ENCODE measurements around the gene DUSP1.

The DUSP1 gene

DNA sequence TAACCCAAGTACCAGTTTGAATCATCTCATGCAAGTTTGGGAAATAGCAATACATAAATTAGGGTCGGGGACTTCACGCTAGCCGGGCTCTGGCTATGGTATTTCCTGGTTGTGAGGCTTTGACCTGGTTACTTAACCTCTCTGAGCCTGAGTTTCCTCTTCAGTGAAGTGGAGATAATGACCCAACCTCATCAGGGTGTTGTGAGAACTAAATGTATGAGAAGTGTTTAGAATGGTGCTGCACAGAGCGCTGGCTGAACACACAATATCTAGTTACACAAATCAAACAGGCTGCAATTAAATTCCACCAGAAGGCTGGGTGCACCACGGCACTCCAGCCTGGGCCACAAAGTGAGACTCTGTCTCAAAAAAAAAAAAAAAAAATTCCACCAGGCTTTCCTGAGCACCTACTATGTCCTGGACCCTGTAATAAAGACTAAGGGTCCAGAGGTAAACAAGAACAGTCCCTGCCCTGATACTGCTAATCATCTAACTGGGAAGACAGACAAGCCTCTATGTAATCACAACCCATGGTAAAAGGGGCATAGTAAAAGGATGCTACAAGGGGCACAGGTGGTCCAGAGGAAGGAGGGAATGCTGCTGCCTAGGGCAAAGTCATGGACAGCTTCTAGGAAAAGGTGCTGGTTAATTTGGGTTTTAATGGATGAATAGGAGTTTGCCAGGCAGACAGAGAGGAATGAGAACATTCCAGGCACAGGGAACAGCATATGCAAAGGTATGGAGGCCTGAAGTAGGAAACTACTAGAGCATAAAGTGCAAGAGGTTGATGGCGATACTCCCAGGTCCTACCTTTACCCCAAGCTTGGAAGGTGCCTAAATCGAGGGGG lies 27.7 kb downstream of the DUSP1 start:
- DNase-seq: no peak

DNA sequence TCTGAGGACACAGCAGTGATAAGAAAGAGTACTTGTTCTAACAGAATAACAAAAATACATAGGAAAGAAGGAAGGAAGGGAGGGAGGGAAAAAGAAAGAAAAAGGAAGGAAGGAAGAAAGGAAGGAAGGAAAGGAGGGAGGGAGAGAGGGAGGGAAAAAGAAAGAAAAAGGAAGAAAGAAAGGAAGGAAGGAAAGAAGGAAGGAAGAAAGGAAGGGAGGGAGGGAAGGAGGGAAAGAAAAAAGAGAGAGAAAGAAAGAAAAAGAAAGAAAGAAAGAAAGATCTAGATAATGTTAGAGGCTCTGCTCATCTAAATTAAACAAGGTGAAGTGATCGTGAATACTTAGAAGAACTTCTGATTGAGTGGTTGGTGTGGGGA lies 29.8 kb downstream of the DUSP1 start:
- DNase-seq: no peak

DNA sequence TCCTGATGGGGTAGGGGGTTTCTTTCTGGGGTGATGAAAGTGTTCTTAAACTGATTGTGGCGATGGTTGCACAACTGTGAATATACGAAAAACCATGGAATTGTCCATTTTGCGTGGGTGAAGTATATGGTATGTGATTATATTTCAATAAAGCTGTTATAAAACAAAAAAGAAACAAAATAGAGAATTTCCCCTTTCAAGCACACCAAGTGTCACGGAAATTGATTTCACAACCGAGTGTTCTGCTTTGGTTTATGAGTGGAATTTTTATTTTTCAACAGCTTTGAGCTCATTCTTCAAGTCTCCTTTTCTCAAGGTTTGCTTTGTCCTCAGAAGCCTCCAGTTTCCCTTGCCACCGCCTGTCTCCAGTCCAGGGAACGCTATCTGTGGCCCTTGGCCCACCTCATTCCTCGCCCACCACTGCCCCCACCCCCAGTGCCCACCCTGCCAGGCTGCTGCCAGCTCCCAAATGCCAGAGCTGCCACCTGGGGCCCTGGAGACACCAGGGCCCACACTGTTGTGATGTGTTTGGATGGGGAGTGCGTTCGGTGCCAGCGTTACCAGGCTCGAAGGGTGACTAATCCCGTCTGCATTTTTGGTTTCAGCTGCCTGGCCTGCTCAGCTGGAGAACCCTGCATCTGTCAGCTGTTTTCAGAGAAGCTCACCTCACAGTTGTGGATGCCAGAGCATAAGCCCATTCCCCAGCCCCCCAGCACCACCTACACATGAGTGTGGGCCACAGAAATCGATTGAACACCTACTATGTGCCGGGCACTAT lies 30.4 kb downstream of the DUSP1 start:
- DNase-seq: no peak

DNA sequence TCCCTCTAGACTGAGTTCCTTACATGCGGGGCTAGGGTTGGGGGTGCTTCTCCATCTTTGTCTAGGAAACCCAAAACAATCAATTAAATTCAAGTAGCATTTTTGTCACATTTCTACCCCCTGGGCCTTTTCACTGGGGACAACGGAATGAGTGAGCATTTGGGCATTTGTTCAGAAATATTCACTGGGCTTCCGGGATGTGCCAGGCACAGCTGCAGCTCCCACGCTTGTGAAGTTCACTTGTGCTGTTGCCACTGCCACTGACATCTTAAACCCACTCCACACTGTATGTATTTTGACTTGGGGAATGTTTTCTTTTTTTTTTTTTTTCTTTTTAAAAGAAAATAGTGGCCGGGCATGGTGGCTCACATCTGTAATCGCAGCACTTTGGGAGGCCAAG lies 31.6 kb downstream of the DUSP1 start:
- no peak for DNase-seq

DNA sequence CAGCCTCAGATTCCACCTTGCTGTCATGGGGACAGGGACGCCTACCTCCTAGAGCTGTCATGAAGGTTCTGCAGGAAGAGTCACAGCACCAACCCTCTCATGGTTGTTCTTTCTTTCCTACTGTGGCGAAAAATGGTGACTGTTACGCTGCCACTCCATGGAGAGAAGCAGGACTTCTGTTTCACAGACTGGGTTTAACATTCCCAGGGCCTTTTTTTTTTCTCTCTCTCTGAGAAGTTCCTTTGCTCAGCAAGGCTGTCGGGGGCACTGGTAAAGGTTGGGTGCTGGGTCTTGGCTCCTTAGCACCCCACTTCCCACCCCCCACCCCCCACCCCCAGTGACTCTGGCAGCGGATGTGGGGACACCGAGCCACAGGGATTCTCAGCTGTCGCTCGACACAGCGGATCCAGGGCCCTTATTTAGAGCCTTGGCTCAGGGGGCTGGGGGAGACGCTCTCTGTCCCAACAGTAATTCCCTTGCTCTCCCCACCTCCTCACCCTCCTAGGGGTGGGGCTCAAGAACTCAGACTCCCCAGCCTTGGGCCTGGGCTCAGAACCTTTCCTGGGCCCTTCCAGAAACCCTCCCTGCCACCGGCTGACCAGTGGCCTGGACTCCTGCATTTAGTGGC lies 34.4 kb downstream of the DUSP1 start:
- no peak for DNase-seq

DNA sequence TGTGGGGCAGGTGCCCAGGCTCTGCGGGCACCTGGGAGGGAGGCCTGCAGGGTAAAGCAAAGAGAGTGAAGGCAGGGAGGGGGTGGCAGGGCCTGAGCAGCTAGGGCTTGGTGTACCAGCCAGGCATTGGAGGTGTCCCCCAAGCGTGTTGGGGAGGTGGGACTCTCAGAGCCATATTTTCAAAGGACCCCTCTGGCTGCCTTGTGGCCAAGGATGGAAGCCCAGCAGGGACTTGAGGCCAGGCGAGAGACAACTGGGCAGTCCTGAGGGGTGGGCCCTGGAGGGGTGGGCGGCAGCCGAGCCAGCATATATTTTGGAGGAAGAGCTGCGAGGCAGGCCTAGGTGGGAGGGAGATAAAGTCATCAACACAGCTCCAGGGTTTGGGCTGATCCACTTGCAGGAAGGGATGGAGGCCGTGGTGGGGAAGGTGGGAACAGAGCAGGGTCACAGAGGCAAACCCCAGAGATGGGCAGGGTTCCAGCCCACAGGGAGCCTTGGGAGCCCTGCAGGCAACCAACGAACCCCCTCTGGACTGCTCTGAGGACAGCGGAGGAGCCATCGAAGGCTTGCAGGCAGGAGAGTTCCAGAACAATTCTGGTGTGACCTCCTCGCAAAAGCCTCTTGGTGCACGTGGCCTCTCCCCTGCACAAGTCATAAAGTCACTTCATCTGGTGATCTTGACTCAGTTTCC lies 35.7 kb downstream of the DUSP1 start:
- DNase-seq: no peak

DNA sequence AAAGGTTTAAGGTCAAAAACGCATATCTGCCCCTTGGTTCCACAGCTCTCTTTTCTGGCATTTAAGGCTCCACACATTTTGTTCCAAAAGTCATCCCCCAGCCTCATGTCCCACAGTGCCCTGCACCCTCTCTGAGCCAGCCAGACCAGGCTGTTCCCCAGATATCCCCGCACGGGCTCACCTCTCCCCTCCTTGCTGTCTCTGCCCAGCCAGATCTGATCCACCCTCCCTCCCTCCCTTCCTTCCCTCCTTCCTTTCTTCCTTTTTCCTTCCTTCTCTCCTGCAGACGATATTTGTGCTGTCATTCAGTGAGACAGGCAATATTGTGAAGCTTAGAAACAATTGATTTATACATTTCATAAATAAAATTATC lies 37.0 kb downstream of the DUSP1 start:
- DNase-seq: no peak

DNA sequence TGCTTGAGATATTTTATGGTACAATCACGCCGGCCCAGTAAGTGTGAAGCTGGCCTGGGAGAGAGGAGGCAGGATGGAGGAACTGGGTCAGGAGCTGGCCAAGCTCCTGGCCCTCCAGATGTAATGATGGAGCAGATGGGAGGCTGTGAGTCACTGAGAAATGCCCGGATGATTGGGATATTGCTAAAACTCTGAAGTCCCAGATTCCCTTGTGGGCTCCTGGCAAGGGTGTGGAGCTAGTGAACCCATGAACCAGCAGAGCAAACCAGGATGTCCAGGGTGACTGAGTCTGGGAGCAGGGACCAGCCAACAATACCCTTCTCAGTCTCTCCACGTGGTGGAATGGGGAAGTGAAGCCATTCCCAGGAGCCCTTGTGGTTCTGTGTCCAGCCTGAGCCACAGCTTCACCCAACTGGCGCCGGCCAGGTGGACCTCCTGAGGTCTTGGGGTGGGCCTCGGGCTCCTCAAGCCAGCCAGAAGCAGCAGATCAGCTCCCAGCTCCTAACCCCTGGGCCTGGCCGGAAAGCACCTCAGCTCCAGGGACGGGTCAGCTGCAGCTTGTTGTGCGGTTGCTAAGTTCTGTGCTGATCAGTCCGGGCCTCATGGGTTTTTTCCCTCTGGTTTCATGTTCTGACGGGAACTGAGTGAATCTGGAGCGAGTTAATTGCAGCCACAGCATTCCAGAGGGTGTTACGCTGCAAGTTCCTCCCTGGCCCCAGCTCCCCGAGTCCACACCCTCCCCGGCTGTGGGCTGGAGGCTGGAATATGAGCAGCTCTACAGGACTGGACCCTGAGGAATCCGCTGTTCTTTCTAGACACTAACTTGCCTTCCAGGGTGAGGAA lies 37.6 kb downstream of the DUSP1 start:
- DNase-seq: no peak

DNA sequence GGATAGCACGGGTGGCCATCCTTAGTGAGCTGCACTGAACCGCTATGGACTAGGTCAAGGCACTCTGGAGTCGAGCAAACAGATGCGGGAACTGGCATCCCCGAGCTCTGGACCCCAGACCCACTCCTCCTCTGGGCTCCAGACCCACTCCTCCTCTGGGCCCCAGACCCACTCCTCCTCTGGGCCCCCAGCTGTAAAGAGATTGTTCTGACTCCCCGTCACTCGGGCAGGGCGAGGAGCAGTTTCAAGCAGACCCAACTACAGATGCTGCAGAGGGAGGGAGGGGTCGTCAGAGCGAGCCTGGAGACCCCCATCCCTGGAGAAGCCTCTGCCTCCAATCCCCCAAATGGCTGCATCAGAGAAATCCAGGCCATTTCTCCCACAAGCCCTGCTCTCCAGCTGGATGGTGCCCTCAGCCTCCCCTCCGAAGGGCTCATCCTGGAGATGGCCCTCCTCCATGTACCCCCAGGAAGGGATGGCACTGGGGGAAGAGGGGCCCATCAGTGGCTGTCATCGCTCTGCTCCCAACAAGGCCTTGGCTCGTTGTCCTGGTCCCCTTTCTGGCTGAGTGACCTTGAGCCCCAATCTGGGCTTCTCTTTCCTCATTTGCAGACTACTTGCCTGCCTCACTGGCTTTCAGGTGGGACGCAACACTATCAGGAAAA lies 38.7 kb downstream of the DUSP1 start:
- no peak for DNase-seq

DNA sequence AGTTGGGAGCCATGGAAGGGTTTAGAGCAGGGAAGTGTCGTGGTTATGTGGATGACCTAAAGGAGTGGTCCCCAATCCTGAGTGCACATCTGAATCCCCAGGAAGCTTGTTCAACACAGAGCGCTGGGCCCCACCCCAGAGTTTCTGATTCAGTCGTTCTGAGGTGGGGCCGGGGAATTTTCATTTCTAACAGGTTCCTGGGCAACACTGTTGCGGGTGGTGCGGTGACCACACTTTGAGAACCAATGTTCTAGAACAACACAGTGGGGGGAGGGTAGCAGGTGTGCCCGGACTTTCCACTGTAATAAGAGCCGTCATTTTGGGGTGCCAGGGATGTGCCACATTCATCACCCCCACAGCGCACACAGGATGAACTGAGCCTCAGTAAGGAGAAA lies 39.3 kb downstream of the DUSP1 start:
- DNase-seq: no peak

DNA sequence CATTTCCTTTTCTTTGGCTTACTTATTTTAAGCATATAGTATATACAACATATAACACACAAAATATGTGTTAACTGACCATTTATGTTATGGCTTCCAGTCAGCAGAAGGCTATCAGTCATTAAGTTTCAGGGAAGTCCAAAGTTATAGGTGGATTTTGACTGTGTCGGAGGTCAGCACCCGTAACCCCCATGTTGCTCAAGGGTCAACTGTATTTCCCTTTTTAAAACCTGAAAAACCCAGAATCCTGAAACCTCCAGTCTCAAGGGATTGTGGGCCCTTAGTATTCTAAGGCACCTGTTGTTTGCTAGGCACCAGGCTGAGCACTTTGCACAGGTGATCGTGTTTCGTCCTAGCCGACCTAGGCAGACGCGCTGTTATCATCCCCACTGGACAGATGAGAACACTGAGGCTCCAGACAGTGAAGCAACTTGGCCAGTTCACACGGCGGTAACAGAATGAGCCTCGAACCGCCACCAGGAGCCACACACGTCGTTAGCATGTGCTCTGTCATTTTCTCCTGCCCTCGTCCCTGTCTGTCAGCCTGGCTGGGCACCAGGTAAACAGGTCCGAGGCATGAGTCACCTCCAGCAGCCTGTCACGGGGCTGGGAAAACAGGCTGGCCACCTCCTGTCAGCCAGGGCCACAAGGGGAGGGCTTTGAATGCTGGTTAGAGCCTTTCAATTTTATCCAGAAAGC lies 39.9 kb downstream of the DUSP1 start:
- no peak for DNase-seq

DNA sequence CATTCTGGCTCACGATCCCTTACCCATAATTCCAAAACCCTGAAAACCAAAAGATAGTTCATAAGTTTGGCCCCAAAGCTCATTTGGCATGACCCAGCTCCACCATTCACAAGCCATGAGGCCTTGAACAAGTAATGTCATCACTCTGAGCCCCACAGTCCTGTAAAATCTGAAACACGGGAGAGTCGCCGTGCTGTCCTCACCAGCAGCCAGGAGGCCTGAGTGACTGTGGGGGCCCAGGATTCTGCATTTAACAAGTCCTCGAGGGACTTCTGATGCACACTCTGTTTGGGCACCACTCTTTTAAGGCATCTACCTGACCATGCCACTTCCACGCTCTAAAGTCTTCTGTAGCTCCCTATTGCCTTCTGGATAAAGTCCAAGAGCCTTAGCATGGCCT lies 40.8 kb downstream of the DUSP1 start:
- DNase-seq: no peak

DNA sequence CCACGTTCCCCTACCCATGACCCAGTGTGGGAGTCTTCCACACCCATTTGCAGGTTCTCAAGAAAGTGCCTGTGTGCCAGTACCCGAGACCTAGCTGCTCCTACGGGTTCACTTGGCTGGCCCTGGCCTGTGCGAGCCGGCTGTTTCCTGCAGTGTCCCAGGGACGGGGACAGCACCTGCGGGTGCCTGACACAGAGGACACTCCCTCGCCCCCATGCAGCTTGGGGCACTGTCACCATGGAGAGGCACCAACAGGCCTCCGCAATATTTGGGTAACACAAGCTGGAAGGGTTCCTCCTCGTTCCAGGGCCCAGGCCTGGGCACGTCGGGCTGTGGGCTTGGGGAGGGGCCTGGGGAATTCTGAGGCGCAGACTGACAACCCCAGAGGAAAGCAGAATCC lies 41.4 kb downstream of the DUSP1 start:
- no peak for DNase-seq

DNA sequence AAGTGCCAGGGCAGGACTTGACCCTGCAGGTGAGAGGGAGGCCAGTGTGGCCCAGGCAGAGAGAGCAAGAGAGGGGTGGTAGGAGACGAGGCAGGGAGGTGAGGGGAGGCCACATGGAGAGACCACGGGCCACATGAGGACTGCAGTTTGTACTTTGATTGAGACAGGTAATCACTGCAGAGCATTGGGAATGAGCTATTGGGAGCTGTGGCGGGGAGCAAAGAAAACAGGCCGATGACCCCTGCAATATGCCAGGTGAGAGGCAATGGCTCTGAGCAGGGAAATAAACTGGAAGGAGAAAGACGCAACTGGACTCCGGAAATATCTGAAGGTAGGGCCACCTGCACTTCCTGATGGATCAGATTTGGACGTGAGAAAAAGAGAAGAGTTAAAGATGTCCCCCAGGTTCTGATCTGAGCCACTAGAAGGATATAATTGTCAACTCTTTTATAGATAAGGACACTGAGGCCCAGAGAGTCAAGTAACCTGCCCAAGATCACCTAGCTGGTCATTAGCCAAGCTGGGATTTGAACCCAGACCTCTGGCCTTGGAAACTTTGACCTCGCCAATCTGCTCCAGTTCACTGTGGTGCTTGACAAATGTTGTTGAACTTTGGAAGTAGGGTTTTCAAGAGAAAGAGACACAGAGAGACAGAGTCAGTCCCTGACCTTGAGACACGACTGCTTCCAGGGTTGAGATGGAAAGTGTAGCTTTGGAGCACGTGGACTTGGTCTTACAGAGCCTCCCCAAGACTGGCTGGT lies 42.3 kb downstream of the DUSP1 start:
- DNase-seq: no peak

DNA sequence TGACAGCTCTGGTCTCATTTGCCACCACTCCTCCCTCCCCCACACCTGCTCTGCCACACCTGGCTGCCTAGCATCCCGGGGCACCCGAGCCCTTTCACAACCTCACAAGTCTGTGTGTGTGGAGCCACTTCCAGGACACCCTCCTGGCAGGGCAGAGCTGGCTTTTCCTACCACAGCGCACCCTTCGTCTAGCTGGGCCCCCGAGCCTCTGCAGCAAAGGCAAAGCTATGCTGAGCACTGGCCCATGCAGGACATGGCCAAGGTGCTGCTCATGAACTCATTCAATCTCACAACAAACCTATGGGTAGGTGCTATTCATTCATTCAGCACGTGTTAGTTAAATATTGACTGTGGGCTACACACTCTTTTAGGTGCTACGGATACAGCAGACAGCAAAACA lies 43.4 kb downstream of the DUSP1 start:
- no peak for DNase-seq

DNA sequence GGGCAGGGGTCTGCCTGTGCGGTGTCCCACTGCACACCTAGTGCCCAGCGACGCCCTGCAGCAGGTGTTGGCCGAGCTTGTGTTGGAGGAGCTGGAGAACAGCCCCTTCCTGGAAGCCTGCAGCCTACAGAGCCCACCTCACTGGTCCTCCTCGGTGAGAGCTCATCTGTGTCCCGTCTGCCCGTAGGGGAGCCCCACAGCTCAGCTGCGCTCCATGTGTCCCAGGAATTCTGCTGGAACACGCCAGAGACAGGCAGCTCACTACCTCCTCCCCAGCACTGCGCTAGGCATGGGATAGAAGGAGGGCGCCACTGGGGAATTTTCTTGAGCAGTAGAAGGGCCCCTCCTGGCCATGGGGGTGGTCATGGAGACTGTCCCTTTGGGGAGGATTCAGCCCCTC lies 44.0 kb downstream of the DUSP1 start:
- no peak for DNase-seq

DNA sequence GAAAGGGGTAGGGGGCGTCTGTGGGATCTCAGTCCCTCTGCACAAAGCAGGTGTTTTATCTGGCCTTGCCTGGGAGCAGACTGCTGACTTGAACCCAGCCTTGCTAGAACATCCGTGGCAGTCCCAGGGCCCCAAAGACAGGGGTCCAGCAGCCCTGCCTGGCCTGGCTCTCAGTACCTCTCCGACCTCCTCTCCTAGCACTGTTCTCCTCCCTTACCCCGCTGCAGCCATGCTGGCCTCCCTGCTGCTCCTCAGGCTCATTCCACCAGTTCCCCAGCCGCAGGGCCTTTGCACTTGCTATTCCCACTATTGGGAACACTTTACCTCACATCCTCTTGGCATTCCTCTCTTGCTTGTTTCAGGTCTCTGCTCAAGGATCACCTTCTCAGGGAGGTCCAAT lies 45.2 kb downstream of the DUSP1 start:
- DNase-seq: no peak

DNA sequence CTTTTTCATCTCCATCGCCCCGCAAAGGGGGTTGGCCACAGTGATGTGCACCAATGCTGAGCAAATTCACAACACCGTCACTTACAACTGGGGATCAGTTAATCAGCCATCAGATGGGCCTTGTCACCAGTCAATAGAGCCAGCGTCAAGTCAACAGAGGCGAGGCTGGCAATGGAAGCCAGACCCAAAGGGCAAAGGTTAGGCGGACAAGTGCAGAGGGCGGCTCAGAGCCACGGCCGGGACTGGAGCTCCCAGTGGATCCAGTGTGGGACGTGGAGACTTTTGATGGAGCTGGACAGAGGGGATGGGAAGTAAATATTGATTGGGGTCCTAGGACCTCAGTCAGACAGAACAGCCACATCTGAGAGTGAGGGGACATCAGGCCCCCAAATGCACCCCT lies 45.7 kb downstream of the DUSP1 start:
- DNase-seq: no peak

DNA sequence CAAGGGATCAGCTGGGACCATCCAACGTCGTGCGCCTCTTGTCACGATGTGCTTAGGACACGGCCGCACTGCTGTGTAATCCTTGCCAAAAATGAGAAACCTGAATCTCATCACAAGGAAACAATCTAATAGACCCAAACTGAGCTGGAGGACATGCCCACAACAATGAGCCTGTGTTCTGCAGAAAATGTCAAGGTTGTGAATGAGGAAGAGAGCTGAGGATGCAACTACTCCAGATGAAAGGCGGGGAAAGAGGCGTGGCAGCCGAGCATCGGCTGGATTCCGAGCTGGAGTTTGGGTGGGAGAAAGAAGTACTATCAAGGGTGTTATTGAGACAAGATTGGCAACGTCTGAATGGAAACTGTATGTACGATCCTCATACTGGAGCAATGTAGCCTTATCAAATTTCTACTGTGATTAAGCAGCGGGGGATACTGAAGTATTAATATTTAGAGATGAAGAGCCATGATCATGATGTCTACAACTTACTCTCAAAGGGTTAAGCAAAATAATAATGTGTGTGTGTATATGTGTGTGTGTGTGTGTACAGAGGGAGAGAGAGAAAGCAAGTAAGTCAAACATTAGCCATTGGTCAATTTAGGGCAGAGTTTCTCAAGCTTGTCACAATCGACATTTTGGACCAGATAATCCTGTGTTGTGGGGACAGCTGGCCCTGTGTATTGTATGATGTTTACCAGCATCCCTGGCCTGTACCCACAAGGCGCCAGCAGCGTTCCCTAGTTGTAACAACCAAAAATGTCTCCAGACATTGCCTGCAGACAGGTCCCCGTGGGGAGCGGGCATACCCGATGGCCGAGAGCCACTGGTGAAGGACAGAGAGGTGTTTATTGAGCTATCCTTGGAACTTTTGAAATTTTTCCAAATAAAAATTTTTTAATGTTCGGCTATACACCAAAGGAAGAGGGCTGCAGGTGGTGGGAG lies 46.5 kb downstream of the DUSP1 start:
- no peak for DNase-seq

All from NCI-H526 (cell line).